ENCODE data around the gene CLASP1.
A peak's percentile ranks its signal among the peaks of the same experiment; 100 is the strongest.

CLASP1 gene

DNA sequence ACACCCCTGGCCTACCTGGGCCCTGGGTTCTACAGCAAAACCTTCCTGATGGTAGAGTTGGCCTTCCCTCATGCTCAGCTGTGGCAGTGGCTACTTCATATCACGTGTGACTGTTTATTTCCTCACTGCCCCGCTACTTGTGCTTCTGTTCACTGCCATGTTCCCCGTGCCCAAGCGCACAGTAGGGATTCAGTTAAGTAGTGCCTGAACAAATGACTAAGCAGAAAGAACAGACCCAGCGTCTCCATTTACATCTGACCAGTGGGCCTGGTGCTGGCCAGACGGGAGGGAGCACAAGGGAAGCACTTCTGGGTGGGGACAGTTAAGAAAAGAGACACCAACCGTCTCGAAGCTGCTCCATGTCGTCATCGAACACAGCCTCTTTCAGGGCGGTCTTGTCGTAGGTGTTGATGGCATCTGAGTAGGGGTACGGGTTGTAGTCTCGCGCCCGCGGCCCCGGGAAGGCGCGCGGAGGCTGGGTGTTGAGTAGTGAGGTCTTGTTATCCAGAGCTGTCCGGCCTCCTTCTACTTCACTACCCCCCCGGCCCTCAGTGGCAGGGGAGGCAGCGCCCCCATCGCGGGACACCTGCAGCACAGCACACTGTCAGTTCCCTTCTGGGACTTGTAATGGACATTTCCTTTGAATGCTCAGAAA, 281.9 kb downstream of the CLASP1 start:
- TF ChIP-seq, protein P1, sequence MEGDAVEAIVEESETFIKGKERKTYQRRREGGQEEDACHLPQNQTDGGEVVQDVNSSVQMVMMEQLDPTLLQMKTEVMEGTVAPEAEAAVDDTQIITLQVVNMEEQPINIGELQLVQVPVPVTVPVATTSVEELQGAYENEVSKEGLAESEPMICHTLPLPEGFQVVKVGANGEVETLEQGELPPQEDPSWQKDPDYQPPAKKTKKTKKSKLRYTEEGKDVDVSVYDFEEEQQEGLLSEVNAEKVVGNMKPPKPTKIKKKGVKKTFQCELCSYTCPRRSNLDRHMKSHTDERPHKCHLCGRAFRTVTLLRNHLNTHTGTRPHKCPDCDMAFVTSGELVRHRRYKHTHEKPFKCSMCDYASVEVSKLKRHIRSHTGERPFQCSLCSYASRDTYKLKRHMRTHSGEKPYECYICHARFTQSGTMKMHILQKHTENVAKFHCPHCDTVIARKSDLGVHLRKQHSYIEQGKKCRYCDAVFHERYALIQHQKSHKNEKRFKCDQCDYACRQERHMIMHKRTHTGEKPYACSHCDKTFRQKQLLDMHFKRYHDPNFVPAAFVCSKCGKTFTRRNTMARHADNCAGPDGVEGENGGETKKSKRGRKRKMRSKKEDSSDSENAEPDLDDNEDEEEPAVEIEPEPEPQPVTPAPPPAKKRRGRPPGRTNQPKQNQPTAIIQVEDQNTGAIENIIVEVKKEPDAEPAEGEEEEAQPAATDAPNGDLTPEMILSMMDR (IDR thresholded peaks at IDR 0.05; ENCODE audit: insufficient read depth, low read depth, low read length, missing control alignments): no peak
- no peak overlapping the region for H3K4me3 ChIP-seq (ENCODE audit: low read length)
- no peak for DNase-seq (ENCODE audit: low read depth)

DNA sequence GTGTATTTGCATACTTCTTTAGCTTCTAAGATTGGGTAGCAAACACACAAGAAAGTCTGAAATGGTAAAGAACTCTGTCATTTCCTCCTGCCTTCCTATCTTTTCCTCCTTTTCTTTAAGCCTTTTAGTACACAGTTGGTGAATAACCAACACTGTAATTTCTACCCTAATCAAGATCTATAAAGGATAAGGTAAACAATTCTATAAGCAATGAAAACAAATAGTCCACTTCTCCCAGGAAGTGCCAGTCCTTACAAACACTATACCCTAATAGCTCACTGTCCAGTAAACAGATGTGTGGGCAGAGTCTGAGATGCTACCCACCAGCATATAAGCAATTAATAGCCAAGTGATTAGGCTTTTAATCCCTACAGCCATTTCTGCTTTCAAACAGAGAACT, 283.2 kb downstream of the CLASP1 start:
- H3K4me3 ChIP-seq (ENCODE audit: low read length): no peak overlapping the region
- TF ChIP-seq, protein P1 (IDR thresholded peaks at IDR 0.05; ENCODE audit: insufficient read depth, low read depth, low read length, missing control alignments): no peak
- no peak for DNase-seq (ENCODE audit: low read depth)

DNA sequence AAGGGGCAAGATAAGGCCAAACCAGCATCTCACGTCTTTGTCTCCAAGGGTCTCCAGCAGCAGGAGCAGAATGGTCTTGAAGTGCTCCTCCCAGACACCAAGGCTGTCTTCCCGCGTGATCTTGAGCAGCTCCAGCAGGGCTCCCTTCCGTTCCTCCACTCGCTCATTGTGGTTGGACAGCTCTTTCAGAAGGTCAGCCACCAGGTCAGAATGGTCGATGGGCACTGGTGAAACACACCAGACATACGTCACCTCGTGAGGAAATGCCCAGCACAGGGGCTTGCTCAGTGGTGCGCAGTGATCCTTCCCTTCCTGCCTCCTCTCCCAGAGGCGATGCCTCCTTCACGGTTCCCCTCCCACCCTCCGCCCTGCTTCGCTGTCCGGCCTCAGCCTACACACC, 284.2 kb downstream of the CLASP1 start:
- TF ChIP-seq, protein P1 (IDR thresholded peaks at IDR 0.05; ENCODE audit: insufficient read depth, low read depth, low read length, missing control alignments): no peak
- no peak for DNase-seq (ENCODE audit: low read depth)
- no peak overlapping the region for H3K4me3 ChIP-seq (ENCODE audit: low read length)

DNA sequence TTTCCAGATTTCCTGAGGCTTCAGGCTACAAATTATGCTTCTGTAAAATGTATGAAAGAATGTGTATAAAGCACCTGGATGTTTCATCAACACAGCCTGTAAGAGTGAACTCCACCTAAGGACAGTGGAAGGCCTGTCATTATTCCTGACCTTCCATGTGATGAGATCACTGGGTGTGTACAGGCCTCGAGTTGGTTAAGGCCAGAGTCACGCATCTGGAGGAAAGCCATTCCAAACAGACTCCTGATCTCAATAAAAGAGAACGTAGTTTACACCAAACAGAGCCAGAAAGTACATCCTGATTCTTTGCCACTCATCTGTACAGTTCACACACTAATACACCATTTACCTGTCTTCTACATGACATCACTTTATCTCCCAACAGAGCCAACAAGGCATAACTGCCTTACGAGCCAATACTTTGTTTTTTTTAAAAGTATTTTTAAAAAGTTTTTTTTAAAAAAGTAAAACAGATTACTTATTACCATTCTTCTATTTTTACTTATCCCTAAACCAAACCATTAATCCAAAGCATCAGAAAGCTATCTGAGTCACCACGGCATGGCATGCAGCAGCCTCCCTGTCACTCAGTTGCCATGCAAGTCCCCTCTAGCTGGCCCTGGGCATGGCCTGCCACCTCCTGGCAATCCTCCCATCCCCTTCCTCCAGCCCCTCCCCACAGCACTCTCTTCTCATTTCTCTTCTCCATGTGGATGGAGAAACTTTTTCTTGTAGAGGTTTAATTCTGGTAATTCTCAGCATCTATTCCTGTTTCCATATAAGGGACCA, 285.4 kb downstream of the CLASP1 start:
- TF ChIP-seq, protein P1 (IDR thresholded peaks at IDR 0.05; ENCODE audit: insufficient read depth, low read depth, low read length, missing control alignments): no peak
- DNase-seq (ENCODE audit: low read depth): peak; percentile 86
- H3K4me3 ChIP-seq (ENCODE audit: low read length): no peak overlapping the region

DNA sequence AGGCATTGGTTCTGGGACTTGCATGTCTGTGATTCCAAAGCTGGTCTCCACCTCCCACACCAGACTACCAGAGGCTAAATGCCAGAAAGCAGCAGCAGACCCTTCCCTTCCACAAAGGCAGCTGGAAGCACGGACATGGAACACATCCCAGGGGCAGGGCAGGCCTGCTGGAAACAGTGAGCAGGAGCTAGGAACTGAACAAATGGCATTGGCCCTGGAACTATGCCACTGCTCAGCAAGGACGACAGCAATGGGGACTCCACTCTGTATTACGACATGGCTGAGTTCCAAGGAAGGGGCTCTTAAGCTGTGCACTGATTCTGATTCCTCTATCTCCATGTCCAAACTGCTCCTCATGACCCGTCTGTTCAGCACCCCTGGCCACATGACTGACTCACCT, 286.5 kb downstream of the CLASP1 start:
- TF ChIP-seq, protein P1 (IDR thresholded peaks at IDR 0.05; ENCODE audit: insufficient read depth, low read depth, low read length, missing control alignments): no peak
- no peak overlapping the region for H3K4me3 ChIP-seq (ENCODE audit: low read length)
- no peak for DNase-seq (ENCODE audit: low read depth)

DNA sequence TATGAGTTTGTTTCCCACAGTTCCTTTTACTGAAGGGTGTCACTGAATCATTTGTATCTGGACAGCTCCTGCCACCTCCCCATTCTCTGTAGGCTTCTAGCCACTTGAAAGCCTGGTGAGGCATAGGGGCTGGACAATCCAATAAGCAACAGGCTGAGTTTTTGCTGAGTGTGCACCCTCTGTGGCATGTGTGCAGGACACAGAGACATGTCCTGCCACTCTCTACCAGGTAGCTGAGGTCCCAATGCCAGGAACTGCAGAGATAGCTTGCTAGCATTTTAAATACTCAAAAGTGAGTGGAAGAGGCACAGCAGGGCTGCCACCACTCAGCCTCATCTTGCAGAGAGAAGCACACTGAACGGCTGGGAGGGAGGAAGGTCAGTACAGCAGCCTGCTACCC, 287.0 kb downstream of the CLASP1 start:
- H3K4me3 ChIP-seq (ENCODE audit: low read length): no peak overlapping the region
- TF ChIP-seq, protein P1 (IDR thresholded peaks at IDR 0.05; ENCODE audit: insufficient read depth, low read depth, low read length, missing control alignments): no peak
- no peak for DNase-seq (ENCODE audit: low read depth)
